Loucy (cell line): ENCODE data around the gene GMEB2.

ENCODE experiments used
- H2AFZ ChIP-seq: fragments of 200-600 bp; sonication (generic); 2 replicates; pipeline ENCODE4 v1.6.0; 2016; ENCODE audit warnings: antibody characterized with exemption, mild to moderate bottlenecking, low read length, moderate library complexity
- H3F3A ChIP-seq: fragments of 200-600 bp; 2 replicates; pipeline ENCODE4 v1.6.0; 2016; ENCODE audit warnings: antibody characterized with exemption, low read depth, mild to moderate bottlenecking
- H3K27me3 ChIP-seq: fragments of 200-600 bp; sonication (generic); 2 replicates; pipeline ENCODE4 v1.6.1; 2014; ENCODE audit warnings: low read length, mild to moderate bottlenecking; ENCODE audit not compliant: insufficient read depth, poor library complexity, severe bottlenecking
- H3K36me3 ChIP-seq: fragments of 200-600 bp; sonication (generic); 2 replicates; pipeline ENCODE4 v1.6.1; 2016; ENCODE audit warnings: low read length; ENCODE audit not compliant: insufficient read depth
- H3K4me1 ChIP-seq: fragments of 200-600 bp; sonication (generic); 2 replicates; pipeline ENCODE4 v1.5.1; 2014; ENCODE audit warnings: low read length, mild to moderate bottlenecking; ENCODE audit not compliant: insufficient read depth, poor library complexity, severe bottlenecking
- H3K4me2 ChIP-seq: fragments of 200-600 bp; sonication (generic); 2 replicates; pipeline ENCODE4 v1.6.0; 2014; ENCODE audit warnings: antibody characterized with exemption, low read length, low read depth, mild to moderate bottlenecking; ENCODE audit not compliant: poor library complexity, severe bottlenecking
- H3K4me3 ChIP-seq: fragments of 200-600 bp; sonication (generic); 2 replicates; pipeline ENCODE4 v1.5.1; 2014; ENCODE audit warnings: low read length, mild to moderate bottlenecking, mixed read lengths; ENCODE audit not compliant: poor library complexity, severe bottlenecking
- H3K79me2 ChIP-seq: fragments of 200-600 bp; sonication (generic); 2 replicates; pipeline ENCODE4 v1.6.1; 2014; ENCODE audit warnings: low read length; ENCODE audit not compliant: insufficient read depth
- H3K9ac ChIP-seq: fragments of 200-600 bp; sonication (generic); 2 replicates; pipeline ENCODE4 v1.6.0; 2014; ENCODE audit warnings: mild to moderate bottlenecking, low read depth, low read length, moderate library complexity; ENCODE audit not compliant: poor library complexity, severe bottlenecking
- H3K9me2 ChIP-seq: fragments of 200-600 bp; sonication (generic); replicated peaks from 2 replicates; pipeline ENCODE4 v1.6.1; 2016; ENCODE audit warnings: low read depth, low read length, mixed read lengths
- H3K9me3 ChIP-seq: fragments of 200-600 bp; sonication (generic); 2 replicates; pipeline ENCODE4 v1.6.1; 2014; ENCODE audit warnings: mild to moderate bottlenecking, antibody characterized with exemption, low read length, low read depth; ENCODE audit not compliant: insufficient read depth
- H4K20me1 ChIP-seq: fragments of 200-600 bp; sonication (generic); 2 replicates; pipeline ENCODE4 v1.6.0; 2014; ENCODE audit warnings: antibody characterized with exemption, low read length, mild to moderate bottlenecking; ENCODE audit not compliant: insufficient read depth, poor library complexity, severe bottlenecking
- EZH2phosphoT487 ChIP-seq: fragments of 200-600 bp; IDR thresholded peaks from 2 replicates; pipeline ENCODE4 v1.6.1; 2018; ENCODE audit warnings: antibody characterized with exemption, mild to moderate bottlenecking, moderate library complexity, borderline replicate concordance
- TF ChIP-seq, protein P1 (sequence below): fragments of 200-600 bp; sonication (generic); conservative IDR thresholded peaks from 2 replicates; pipeline ENCODE4 v1.5.1; 2014; ENCODE audit warnings: mild to moderate bottlenecking, antibody characterized with exemption, low read length

Gene GMEB2

DNA sequence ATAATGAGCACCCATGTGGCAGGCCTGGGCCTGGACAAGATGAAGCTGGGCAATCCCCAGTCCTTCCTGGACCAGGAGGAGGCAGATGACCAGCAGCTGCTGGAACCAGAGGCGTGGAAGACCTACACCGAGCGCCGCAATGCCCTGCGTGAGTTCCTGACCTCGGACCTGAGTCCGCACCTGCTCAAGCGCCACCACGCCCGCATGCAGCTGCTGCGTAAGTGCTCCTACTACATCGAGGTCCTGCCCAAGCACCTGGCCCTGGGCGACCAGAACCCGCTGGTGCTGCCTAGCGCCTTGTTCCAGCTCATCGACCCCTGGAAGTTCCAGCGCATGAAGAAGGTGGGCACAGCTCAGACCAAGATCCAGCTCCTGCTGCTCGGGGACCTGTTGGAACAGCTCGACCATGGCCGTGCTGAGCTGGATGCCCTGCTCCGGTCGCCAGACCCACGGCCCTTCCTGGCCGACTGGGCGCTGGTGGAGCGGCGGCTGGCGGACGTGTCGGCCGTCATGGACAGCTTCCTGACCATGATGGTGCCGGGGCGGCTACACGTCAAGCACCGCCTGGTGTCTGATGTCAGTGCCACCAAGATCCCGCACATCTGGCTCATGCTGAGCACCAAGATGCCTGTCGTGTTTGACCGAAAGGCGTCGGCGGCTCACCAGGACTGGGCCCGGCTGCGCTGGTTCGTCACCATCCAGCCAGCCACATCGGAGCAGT, 71.1 kb downstream of the GMEB2 start:
- Histone ChIP-seq H3K36me3 (no peaks in the 10 kb centered on the region), H3K9ac (no peak overlapping the region), H3K27me3 (no peaks in the 10 kb centered on the region), H3K9me3 (no peaks in the 10 kb centered on the region), H3F3A (no peaks in the 10 kb centered on the region), H3K4me1 (peaks cover 24% of the 10 kb centered on the region), H4K20me1 (no peaks in the 10 kb centered on the region), H3K4me3 (no peak overlapping the region), H3K9me2 (no peaks in the 10 kb centered on the region), H3K4me2 (no peak overlapping the region), H3K79me2 (no peaks in the 10 kb centered on the region), H2AFZ (no peak overlapping the region)
- TF ChIP-seq, protein P1, sequence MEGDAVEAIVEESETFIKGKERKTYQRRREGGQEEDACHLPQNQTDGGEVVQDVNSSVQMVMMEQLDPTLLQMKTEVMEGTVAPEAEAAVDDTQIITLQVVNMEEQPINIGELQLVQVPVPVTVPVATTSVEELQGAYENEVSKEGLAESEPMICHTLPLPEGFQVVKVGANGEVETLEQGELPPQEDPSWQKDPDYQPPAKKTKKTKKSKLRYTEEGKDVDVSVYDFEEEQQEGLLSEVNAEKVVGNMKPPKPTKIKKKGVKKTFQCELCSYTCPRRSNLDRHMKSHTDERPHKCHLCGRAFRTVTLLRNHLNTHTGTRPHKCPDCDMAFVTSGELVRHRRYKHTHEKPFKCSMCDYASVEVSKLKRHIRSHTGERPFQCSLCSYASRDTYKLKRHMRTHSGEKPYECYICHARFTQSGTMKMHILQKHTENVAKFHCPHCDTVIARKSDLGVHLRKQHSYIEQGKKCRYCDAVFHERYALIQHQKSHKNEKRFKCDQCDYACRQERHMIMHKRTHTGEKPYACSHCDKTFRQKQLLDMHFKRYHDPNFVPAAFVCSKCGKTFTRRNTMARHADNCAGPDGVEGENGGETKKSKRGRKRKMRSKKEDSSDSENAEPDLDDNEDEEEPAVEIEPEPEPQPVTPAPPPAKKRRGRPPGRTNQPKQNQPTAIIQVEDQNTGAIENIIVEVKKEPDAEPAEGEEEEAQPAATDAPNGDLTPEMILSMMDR = no peak
- no peak for TF ChIP-seq EZH2phosphoT487

DNA sequence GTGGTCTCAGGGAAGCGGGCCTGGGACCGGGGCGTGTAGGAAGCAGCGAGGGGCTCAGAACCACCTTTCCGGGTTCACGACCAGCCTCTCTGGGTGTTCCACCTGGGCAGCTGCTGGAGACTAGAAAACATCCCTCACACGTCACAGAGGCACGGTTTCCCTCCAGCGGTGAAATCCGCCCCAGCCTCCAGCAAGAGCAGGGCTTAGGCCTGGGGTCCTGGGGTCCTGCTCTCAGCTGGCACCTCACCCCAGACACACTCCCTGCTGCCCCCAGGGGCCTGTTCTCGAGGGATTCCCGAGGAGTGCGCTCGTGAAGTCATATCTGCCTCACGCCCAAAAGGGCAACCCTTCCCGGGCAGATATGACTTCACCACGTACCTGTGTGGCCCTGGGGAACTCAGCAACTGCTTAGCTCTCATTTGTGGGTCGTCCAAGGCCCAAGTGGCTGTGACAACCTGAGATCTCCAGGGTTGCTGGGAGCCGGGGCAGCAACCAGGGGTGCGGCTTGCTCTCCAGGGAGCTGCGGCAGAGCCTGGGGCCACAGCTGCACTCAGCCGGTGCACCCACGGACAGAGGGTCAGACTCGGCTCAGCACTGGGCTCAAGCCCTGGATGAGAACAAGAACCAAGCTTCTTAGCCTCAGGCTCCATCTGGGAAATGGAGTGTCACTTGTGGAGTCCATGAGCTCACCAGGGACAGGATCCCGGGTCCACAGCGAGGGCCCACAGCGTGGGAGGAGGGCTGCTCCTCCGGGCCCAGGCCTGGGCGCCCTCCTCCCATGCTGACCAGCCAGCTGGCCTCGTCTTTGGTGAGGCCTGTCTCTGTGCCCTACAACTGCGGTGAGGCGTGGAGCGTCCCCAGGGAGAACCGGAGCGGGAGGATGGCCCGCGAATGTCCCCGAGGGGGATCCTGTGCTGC, 72.3 kb downstream of the GMEB2 start:
- no peaks in the 10 kb centered on the region for H3F3A ChIP-seq
- H3K27me3 ChIP-seq = no peaks in the 10 kb centered on the region
- H3K79me2 ChIP-seq = no peaks in the 10 kb centered on the region
- peak overlapping the region; percentile 61 for H3K4me3 ChIP-seq
- no peaks in the 10 kb centered on the region for H4K20me1 ChIP-seq
- no peaks in the 10 kb centered on the region for H3K9me3 ChIP-seq
- no peak overlapping the region for H3K9ac ChIP-seq
- H3K4me2 ChIP-seq = peak overlapping the region; percentile 75
- H3K36me3 ChIP-seq = no peaks in the 10 kb centered on the region
- H3K4me1 ChIP-seq = peaks cover 26% of the 10 kb centered on the region
- no peak for TF ChIP-seq EZH2phosphoT487
- TF ChIP-seq, protein P1 = no peak
- no peak overlapping the region for H2AFZ ChIP-seq
- no peaks in the 10 kb centered on the region for H3K9me2 ChIP-seq

DNA sequence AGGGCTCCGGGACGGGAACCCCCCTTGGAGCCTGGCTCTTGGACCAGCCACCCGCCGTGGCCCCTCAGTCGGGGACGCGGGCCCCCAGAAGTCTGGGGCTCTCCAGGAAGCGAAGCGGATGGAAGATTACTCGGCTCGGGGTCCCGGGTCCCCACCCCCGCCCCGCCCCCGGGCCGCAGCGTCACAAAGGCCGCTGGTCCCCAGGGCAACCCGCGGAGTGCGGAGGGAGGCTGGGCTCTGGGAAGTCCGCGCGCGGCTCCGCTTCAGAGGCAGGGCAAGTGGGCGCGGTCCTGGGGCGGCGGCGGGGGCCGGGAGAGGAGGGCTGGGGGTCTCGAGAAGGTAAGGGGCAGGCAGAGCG, 73.0 kb downstream of the GMEB2 start, which contains the start of gene FNDC11:
FNDC11 (plus strand) TSS at position 227 of the 358 bp plus-strand sequence. CDS start 1,505 bp downstream, outside the sequence.
- Histone ChIP-seq H3K36me3 (no peaks in the 10 kb centered on the region), H3K4me1 (peaks cover 26% of the 10 kb centered on the region), H3K27me3 (no peaks in the 10 kb centered on the region), H3K9ac (peak within 1 kb of the TSS; percentile 62), H3K4me2 (peak within 1 kb of the TSS; percentile 75), H3K79me2 (no peaks in the 10 kb centered on the region), H4K20me1 (no peaks in the 10 kb centered on the region), H3K9me2 (no peaks in the 10 kb centered on the region), H2AFZ (peak within 1 kb of the TSS; percentile 85; the same call in 1 of the 2 replicates), H3F3A (no peaks in the 10 kb centered on the region), H3K9me3 (no peaks in the 10 kb centered on the region), H3K4me3 (peak within 1 kb of the TSS; percentile 61)
- TF ChIP-seq EZH2phosphoT487 = no peak
- TF ChIP-seq, protein P1 = no peak
